Measurements from ENCODE around the gene RFC3. TPM values are rescaled to one million over a fixed set of nuclear protein-coding genes. Genes with fewer than 3 reads are reported as not detected.

The RFC3 gene
- total RNA-seq, 4 donors from 2014 or later = 4.4 to 39.7 (median 8.8) TPM

- H3K4me1 ChIP-seq = no peaks in the 10 kb centered on the region
- no peaks in the 10 kb centered on the region for H3K9me3 ChIP-seq
- intact Hi-C loops (cut with DNase I; ENCODE audit: low total_unique reads) = no loop called here
- DNase-seq = no peak
- no peaks in the 10 kb centered on the region for H3K36me3 ChIP-seq
- no peak overlapping the region for H3K4me3 ChIP-seq
- no peaks in the 10 kb centered on the region for H3K27me3 ChIP-seq
- TF ChIP-seq POLR2A (IDR thresholded peaks at IDR 0.05) (no peak), CTCF (IDR thresholded peaks at IDR 0.05) (no peak)
- no peak overlapping the region for H3K27ac ChIP-seq
Observed at GRCh38 chr13:33828431-33829129, 10.6 kb downstream of the RFC3 start.

- Histone ChIP-seq H3K27ac (peak overlapping the region in 1 of 2 donors; percentile 22), H3K27me3 (no peaks in the 10 kb centered on the region), H3K9me3 (no peaks in the 10 kb centered on the region), H3K4me3 (no peak overlapping the region), H3K36me3 (no peaks in the 10 kb centered on the region), H3K4me1 (no peaks in the 10 kb centered on the region)
- intact Hi-C loops (cut with DNase I; ENCODE audit: low total_unique reads) = no loop called here
- no peak for TF ChIP-seq CTCF (IDR thresholded peaks at IDR 0.05)
- TF ChIP-seq POLR2A (IDR thresholded peaks at IDR 0.05) = no peak
- no peak for DNase-seq
Observed at GRCh38 chr13:33832872-33833271, 14.9 kb downstream of the RFC3 start.

- no peaks in the 10 kb centered on the region for H3K36me3 ChIP-seq
- TF ChIP-seq POLR2A (IDR thresholded peaks at IDR 0.05) (no peak), CTCF (IDR thresholded peaks at IDR 0.05) (no peak)
- intact Hi-C loops (cut with DNase I; ENCODE audit: low total_unique reads) = no loop called here
- no peak for DNase-seq
- no peaks in the 10 kb centered on the region for H3K27me3 ChIP-seq
- no peaks in the 10 kb centered on the region for H3K4me1 ChIP-seq
- H3K27ac ChIP-seq = peak overlapping the region in 1 of 2 donors; percentile 10
- no peak overlapping the region for H3K4me3 ChIP-seq
- H3K9me3 ChIP-seq = no peaks in the 10 kb centered on the region
Observed at GRCh38 chr13:33838647-33839046, 20.7 kb downstream of the RFC3 start.

- TF ChIP-seq CTCF (IDR thresholded peaks at IDR 0.05) = no peak
- no peak for TF ChIP-seq POLR2A (IDR thresholded peaks at IDR 0.05)
Observed at GRCh38 chr13:33840402-33840801, 22.5 kb downstream of the RFC3 start.

GRCh38 chr13:33842207-33842606 lies 24.3 kb downstream of the RFC3 start:
- intact Hi-C loops (cut with DNase I; ENCODE audit: low total_unique reads) = no loop called here
- no peak for TF ChIP-seq POLR2A (IDR thresholded peaks at IDR 0.05)
- TF ChIP-seq CTCF (IDR thresholded peaks at IDR 0.05) = no peak
- no peaks in the 10 kb centered on the region for H3K27me3 ChIP-seq
- H3K36me3 ChIP-seq = no peaks in the 10 kb centered on the region
- no peak overlapping the region for H3K27ac ChIP-seq
- no peaks in the 10 kb centered on the region for H3K9me3 ChIP-seq
- no peaks in the 10 kb centered on the region for H3K4me1 ChIP-seq
- no peak for DNase-seq
- H3K4me3 ChIP-seq = no peak overlapping the region

More at GRCh38 chr13:33840402-33840801, 22.5 kb downstream of the RFC3 start:
- H3K4me1 ChIP-seq = no peaks in the 10 kb centered on the region
- no peak for DNase-seq
- no peak overlapping the region for H3K4me3 ChIP-seq
- no peak overlapping the region for H3K27ac ChIP-seq
- no peaks in the 10 kb centered on the region for H3K9me3 ChIP-seq
- no peaks in the 10 kb centered on the region for H3K27me3 ChIP-seq
- intact Hi-C loops (cut with DNase I; ENCODE audit: low total_unique reads) = no loop called here
- H3K36me3 ChIP-seq = no peaks in the 10 kb centered on the region
